PC-3 (cell line): ENCODE results near the gene LMO4.

Experiments
- CTCF ChIP-seq: fragments of 300-600 bp; sonication (generic); conservative IDR thresholded peaks from 2 replicates; pipeline ENCODE4 v1.5.1; 2017; ENCODE audit warnings: antibody characterized with exemption, low read depth, mild to moderate bottlenecking, low read length
- EZH2phosphoT487 ChIP-seq: fragments of 300-600 bp; sonication (generic); IDR thresholded peaks from 2 replicates; pipeline ENCODE4 v1.6.1; 2018; ENCODE audit warnings: mild to moderate bottlenecking, antibody characterized with exemption, low read length, borderline replicate concordance

- TF ChIP-seq CTCF, result no peak
- TF ChIP-seq EZH2phosphoT487, result no peak
Observed at GRCh38 chr1:87307306-87307705, 21.4 kb upstream of the LMO4 start.
